Stimulated activated CD4-positive, alpha-beta T cell treated with anti-CD3 and anti-CD28 coated beads, Interleukin-2, amount 100 ng/mL, for 48 hours (primary cell): ENCODE data around the gene VASH2.
"Not testable (repeated sequence)": the region's sequence is repeated elsewhere in the genome, so short reads cannot be mapped to it uniquely, and the experiment has no call there.

Experiments used
- DNase-seq, 2 donors: peaks; one replicate each; pipeline ENCODE4 v3.0.0-alpha.2; 2020

Gene VASH2

GRCh38 chr1:212959266-212960220 is 9.2 kb downstream of the VASH2 start:
- no peak for DNase-seq

GRCh38 chr1:212960932-212961331 is 10.6 kb downstream of the VASH2 start:
- no peak for DNase-seq

GRCh38 chr1:212962509-212962908 is 12.2 kb downstream of the VASH2 start:
- no peak for DNase-seq

- no peak for DNase-seq
Measured at GRCh38 chr1:212964102-212964501, 13.8 kb downstream of the VASH2 start.

GRCh38 chr1:212964993-212965392 is 14.7 kb downstream of the VASH2 start:
- DNase-seq, result not testable (repeated sequence)

- DNase-seq, result no peak
Measured at GRCh38 chr1:212966616-212967015, 16.3 kb downstream of the VASH2 start.

GRCh38 chr1:212967801-212968200 is 17.5 kb downstream of the VASH2 start:
- no peak for DNase-seq

- no peak for DNase-seq
Measured at GRCh38 chr1:212968368-212968863, 18.1 kb downstream of the VASH2 start.

GRCh38 chr1:212970085-212970484 is 19.7 kb downstream of the VASH2 start:
- DNase-seq, result no peak

GRCh38 chr1:212971312-212971711 is 21.0 kb downstream of the VASH2 start:
- DNase-seq, result no peak

- DNase-seq, result no peak
Measured at GRCh38 chr1:212973426-212973825, 23.1 kb downstream of the VASH2 start.

GRCh38 chr1:212973899-212974298 is 23.6 kb downstream of the VASH2 start:
- DNase-seq, result no peak

- no peak for DNase-seq
Measured at GRCh38 chr1:212974711-212975110, 24.4 kb downstream of the VASH2 start.

GRCh38 chr1:212975111-212975918 is 25.0 kb downstream of the VASH2 start:
- DNase-seq, result no peak

- no peak for DNase-seq
Measured at GRCh38 chr1:212976586-212976985, 26.2 kb downstream of the VASH2 start.

- no peak for DNase-seq
Measured at GRCh38 chr1:212977781-212978645, 27.7 kb downstream of the VASH2 start.

- DNase-seq, result peak; percentile 17 to 20
Measured at GRCh38 chr1:212979340-212980122, 29.2 kb downstream of the VASH2 start.

GRCh38 chr1:212980123-212980785 is 29.9 kb downstream of the VASH2 start:
- no peak for DNase-seq

- no peak for DNase-seq
Measured at GRCh38 chr1:212981025-212981495, 30.7 kb downstream of the VASH2 start.

GRCh38 chr1:212981571-212982328 is 31.4 kb downstream of the VASH2 start:
- no peak for DNase-seq
